Measurements from ENCODE around the gene GFI1.
"Not testable (repeated sequence)": the region's sequence is repeated elsewhere in the genome, so short reads cannot be mapped to it uniquely, and the experiment has no call there.

Gene GFI1

DNA sequence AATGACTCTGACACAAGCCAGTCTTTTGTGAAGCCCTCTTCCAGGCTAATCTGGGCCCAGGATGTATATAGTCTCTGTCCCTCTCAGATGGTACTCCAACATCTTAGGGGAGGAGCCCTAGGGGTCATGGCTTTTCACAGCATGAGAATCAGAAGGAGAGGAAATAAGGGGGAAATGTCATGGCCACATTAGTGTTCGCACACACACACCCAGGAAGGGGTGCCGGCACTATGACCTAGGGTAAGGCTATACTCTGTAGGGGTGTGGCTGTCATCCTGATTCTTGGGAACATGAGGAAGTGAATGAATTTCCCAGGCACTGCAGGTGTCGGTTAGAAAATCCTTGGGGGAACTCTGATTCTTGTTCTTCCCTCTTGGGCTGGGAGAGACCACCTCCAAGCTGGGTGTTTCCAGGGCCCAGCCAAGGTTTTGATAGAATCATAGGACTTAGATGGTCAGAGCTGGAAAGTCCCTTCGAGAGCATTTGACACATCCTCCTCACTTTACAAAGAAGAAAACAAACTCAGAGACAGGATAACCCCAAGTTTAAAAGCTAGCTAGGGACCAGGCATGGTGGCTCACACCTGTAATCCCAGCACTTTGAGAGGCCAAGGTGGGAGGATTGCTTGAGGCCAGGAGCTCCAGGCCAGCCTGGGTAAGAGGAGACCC, 22.0 kb downstream of the GFI1 start:
- DNase-seq, result no peak

- peak; percentile 39 for DNase-seq
Observed at GRCh38 chr1:92461364-92462097, 25.2 kb downstream of the GFI1 start.

DNA sequence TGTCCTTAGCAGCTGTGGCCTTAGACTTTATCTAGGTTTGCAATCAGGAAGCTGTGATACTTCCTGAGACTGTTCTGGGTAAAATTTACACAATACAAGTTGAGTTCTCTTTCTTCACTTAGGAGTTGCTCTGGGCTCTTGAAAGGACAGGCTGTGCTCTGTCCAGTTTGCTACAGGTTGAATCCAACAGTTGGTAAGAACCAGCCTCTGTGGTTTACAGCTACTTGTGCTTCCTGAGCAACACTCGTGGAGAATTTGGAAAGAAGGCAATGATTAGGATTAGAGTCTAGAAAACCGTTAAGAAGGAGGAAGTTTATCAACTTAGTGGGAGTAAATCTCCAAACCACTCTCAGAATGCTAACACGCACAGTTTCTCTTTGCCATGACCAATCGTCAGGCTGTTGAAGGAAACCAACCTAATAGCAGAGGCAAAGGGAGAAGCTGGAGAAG, 26.8 kb downstream of the GFI1 start:
- DNase-seq, result no peak

DNA sequence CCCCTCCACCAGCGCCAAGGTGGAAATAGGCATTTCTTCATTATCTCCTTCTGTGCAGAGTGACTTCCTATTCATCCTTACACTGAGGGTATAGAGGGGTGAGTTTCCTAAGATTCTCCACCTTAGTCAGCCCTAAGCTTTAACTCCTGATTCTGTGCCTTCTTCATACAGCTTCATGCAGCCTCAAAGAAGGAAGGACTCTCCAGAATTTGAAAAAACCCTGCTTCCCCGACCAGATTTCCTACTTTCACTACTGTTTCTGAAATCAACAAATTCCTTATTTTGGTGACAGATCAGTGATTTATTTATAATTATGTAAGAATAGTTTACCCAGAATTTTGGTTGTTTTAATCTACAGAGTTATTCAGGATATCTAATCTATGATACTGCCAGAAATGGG, 28.6 kb downstream of the GFI1 start:
- no peak for DNase-seq

DNA sequence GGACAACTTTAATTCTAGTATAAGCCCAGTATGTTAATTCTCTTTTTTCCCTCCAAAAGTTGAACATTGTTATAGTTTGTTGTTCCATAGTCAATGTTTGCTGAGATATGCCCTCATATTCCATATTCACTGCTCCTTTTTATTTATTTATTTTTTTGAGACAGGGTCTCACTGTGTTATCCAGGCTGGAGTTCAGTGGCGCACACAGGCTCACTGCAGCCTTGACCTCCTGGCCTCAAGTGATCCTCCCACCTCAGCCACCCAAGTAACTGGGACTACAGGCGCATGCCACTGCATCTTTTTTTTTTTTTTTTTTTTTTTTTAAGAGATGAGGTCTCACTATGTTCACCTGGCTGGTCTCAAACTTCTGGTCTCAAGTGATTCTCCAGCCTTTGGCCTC, 38.7 kb downstream of the GFI1 start:
- DNase-seq, result no peak

DNA sequence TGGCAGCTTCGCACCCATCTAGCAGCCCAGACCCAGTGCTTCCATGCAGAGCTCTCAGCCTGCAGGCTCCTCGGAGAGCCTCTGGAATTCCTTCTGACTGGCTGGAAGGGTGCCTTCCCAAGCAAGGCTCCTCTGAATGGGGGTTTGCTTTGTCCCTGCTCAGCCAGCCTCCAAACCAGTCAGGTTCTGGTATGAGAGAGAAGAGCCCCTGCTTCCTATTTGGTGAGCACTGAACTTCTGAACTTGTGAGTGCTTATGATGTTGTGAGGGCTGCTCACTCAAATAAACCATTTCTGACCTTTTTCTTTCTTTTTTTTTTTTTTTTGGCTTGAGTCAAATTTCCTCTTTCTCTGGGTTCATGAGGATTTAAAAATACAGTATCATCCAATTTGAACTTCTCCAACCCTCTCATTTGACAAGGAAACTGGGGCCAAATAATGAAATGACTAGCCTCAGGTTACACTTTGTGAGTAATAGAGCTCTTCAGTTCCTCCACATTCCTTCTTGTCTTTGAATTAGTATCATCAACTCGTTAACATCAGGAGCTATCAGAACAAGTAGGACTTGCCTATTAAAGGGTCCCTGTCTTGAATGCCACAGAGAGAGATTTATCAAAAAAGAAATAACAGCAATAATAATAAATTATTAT, 39.6 kb downstream of the GFI1 start:
- no peak for DNase-seq

DNA sequence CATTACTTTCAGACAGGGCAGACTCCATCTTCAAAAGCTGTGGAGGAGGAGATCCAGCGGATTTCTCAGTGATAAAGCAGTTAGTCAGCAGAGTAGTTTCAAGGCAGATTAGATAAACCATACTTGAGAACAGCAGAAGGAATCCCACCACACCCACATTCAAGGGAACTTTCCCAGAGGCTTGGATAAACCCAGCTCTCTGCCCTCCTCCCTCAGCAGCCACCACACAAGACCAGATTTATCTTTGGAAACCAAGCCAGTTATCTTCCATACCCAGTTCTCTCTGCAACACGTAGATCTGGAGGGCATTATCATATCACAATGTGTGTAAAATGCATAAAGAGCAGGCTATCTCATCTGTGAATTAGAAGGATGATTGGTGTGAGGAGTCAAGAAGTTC, 40.2 kb downstream of the GFI1 start:
- DNase-seq, result no peak

DNA sequence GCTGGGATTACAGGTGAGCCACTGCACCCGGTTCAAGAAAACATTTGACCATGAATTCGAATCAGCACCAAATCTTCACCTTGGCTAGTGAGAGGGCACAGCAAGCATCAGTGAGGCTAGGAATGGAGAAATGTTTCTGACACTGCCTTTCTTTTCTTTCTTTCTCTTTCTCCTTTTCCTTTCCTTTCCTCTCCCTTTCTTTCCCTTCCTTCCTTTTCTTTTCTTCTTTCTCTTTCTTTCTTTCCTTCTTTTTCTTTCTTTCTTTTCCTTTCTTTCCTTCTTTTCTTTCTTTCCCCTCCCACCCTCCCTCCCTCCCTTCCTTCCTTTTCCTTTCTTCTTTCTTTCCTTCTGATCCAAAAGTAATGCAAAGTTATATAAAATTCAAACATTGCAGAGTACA, 40.9 kb downstream of the GFI1 start:
- DNase-seq, result no peak

DNA sequence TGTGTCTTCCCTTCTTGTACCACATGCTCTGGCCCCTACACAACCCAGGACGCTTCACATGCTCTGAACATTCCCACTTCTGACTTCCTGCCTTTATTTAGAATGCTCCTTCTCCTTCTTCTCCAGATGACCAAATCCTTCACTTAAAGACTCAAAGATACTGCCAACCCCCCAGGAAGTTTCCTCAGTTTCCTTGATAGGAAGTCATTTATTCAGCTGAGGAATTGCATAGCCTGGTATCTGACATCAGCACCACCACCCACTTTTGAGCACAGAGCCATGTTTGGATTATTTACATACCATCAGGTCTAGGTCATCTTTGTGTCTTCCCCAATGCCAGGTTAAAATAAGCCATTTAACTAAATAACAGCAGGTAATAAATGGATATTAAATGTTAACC, 42.4 kb downstream of the GFI1 start:
- DNase-seq, result no peak

- no peak for DNase-seq
Observed at GRCh38 chr1:92443893-92444292, 42.8 kb downstream of the GFI1 start.

DNA sequence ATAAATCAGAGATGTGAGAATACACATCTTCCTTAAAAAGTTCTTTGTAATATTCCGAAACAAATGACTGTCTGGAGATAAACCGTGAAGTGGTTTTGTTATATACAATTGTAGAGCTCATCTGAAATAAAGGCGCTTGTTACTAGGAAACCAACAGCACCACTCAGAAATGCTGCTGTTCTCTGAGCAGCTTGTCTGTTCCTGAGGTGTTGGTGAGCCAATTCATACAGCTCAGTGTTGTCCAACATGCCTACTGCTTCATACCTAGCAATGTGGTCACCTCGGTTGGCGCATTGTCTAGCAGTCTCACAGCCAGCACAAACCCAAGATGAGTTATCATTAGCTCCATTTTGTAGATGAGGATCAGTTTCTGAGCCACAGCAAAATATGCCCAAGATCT, 44.4 kb downstream of the GFI1 start:
- no peak for DNase-seq

DNA sequence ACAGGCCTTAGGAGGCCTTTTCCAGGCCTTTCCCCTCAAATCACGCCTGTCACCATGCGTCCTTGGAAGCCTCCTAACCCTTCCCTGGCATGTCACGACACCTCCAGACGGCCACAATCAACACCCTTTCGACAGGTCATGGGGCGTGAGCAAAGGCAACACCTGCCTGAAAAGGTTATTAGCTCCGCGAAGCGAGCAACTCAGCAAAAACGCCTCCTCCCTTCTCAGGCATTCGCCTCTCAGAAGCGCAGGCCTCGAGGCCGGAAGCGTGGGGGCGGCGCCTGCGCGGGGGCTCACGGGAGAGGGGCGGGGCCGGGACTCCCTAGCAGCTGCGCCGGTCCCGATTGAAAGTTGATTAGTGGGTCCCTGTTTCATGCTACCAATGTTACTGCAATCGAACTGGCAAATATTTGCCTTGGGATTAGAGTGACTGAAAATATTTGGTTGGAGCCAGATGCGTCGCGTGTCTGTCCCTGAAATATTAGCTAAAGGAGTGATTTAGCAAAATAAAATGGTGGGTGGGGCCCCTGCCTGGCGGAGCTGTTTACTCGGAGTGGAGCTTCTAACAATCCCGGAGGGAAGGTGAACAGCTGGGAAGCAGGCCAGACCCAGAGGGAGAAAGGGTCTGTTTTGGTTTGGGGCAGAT, 44.9 kb downstream of the GFI1 start:
- DNase-seq, result no peak

DNA sequence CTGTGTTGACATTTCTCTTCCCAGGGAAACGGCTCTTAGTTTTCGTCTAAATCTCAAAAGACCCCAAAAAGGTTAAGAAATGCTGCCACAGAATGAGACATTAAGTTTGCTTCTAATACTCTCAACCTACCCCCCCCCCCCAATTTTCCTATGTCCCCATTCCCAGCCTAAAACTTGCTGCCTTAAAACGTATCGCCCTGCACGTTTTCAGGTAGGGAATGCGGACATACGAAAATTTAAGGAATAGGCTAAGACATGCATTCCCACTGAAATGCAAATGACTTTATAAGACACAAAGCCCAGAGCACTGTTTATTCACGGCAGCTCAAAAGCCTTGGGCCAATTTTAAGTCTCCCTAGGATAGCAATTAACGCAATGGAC, 45.4 kb downstream of the GFI1 start:
- DNase-seq, result no peak

- DNase-seq, result peak; percentile 6
Observed at GRCh38 chr1:92439291-92439690, 47.4 kb downstream of the GFI1 start.

- not testable (repeated sequence) for DNase-seq
Observed at GRCh38 chr1:92434572-92434971, 52.2 kb downstream of the GFI1 start.

DNA sequence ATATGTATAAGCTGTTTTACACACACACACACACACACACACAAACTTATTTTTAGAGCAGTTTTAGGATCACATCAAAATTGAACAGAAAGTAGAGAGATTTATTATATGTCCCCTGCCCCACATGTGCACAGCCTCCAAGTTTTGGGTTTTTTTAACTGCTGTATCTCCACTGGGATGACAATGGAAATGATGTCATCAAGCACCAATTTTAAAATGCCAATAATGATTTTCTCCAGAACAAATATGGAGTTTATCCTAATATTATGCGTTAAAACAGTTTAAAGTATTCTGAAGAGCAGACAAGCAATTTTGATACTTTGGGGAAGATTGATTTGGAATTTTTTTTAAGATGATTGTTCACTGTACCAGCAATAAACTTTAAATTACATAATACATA, 56.7 kb downstream of the GFI1 start:
- no peak for DNase-seq

- no peak for DNase-seq
Observed at GRCh38 chr1:92425617-92426016, 61.1 kb downstream of the GFI1 start.

All from CD4-positive, alpha-beta T cell treated with Interleukin-4 for 4 hours (primary cell).